HepG2 (cell line): ENCODE measurements around the gene TRNT1. TPM values are rescaled to one million over a fixed set of nuclear protein-coding genes. Genes with fewer than 3 reads are reported as not detected.

Experiments
- AFF4 ChIP-seq: sonication (generic); formaldehyde crosslinking; IDR thresholded peaks from 2 replicates; pipeline ENCODE4 v1.4.0; 2020; ENCODE audit warnings: missing genetic modification reagents
- HES4 ChIP-seq: sonication (generic); formaldehyde crosslinking; IDR thresholded peaks from 2 replicates; pipeline ENCODE4 v1.9.0; 2021; ENCODE audit warnings: mild to moderate bottlenecking, missing genetic modification reagents, borderline replicate concordance
- HMG20B ChIP-seq: conservative IDR thresholded peaks from 2 replicates; pipeline ENCODE4 v1.6.1; 2016; ENCODE audit warnings: missing genetic modification reagents, missing compliant biosample characterization
- HOXD1 ChIP-seq: sonication (generic); formaldehyde crosslinking; IDR thresholded peaks from 2 replicates; pipeline ENCODE4 v1.5.0; 2020; ENCODE audit warnings: missing genetic modification reagents
- NR3C1 ChIP-seq: sonication (generic); formaldehyde crosslinking; IDR thresholded peaks from 2 replicates; pipeline ENCODE4 v1.4.0; 2020; ENCODE audit warnings: missing genetic modification reagents
- RFX1 ChIP-seq: fragments of 450-650 bp; IDR thresholded peaks from 2 replicates; pipeline ENCODE4 v1.6.1; 2017
- SETDB1 ChIP-seq: sonication (generic); formaldehyde crosslinking; IDR thresholded peaks from 2 replicates; pipeline ENCODE4 v1.5.1; 2020; ENCODE audit warnings: missing genetic modification reagents, mild to moderate bottlenecking, borderline replicate concordance
- SMARCC2 ChIP-seq: fragments of 450-650 bp; IDR thresholded peaks from 2 replicates; pipeline ENCODE4 v1.6.1; 2017; ENCODE audit warnings: antibody characterized with exemption, mild to moderate bottlenecking
- TCF7L2 ChIP-seq: IDR thresholded peaks from 2 replicates; pipeline ENCODE4 v1.6.1; 2011; ENCODE audit warnings: mild to moderate bottlenecking, low read depth, low read length, moderate library complexity
- ZFP90 ChIP-seq: sonication (generic); formaldehyde crosslinking; IDR thresholded peaks from 2 replicates; pipeline ENCODE4 v1.8.0; 2022; ENCODE audit warnings: missing genetic modification reagents, mild to moderate bottlenecking, inconsistent platforms, borderline replicate concordance
- ZNF24 ChIP-seq: fragments of 450-650 bp; IDR thresholded peaks from 2 replicates; pipeline ENCODE4 v1.6.1; 2017; ENCODE audit warnings: antibody characterized with exemption, mild to moderate bottlenecking
- ZNF354B ChIP-seq: sonication (generic); formaldehyde crosslinking; IDR thresholded peaks from 2 replicates; pipeline ENCODE4 v1.8.0; 2022; ENCODE audit warnings: mild to moderate bottlenecking, missing genetic modification reagents
- ZNF414 ChIP-seq: sonication (generic); formaldehyde crosslinking; IDR thresholded peaks from 2 replicates; pipeline ENCODE4 v1.5.0; 2020; ENCODE audit warnings: missing genetic modification reagents
- ZNF44 ChIP-seq: sonication (generic); formaldehyde crosslinking; IDR thresholded peaks from 2 replicates; pipeline ENCODE4 v1.5.1; 2020; ENCODE audit warnings: mild to moderate bottlenecking, missing genetic modification reagents
- ZNF513 ChIP-seq: sonication (generic); formaldehyde crosslinking; conservative IDR thresholded peaks from 2 replicates; pipeline ENCODE4 v1.5.0; 2020; ENCODE audit warnings: missing genetic modification reagents
- ZNF776 ChIP-seq: sonication (generic); formaldehyde crosslinking; IDR thresholded peaks from 2 replicates; pipeline ENCODE4 v1.4.0; 2020; ENCODE audit warnings: mild to moderate bottlenecking, missing genetic modification reagents
- polyA plus RNA-seq, 8 experiments: library from polyadenylated mRNA; depleted of rRNA in 3 of 8; stranded (reverse) in 7 of 8; unstranded in 1 of 8; fragments of >200 nt; fragmentation: Illumina TruSeq in 4 of 8; extraction: Trizol in 4 of 8; gene quantifications; 2 replicates each; pipeline versions ENCODE4 v1.2.1 to v1.2.3, GENCODE V29; 2011 to 2016; ENCODE audit warnings: low read depth in 4 of 8, missing spikeins in 1 of 8, mixed read lengths in 1 of 8; ENCODE audit not compliant: insufficient read depth in 1 of 8
- total RNA-seq, 5 experiments: library from RNA; depleted of rRNA; stranded (reverse); fragments of >200 nt; fragmentation: Illumina TruSeq; extraction: Trizol; gene quantifications; 2 replicates each; pipeline ENCODE4 v1.2.3, GENCODE V29; 2016; ENCODE audit warnings: low read depth in 1 of 5
- TF ChIP-seq, protein P1 (sequence below): sonication (generic); formaldehyde crosslinking; IDR thresholded peaks from 2 replicates; pipeline ENCODE4 v1.5.1; 2020; ENCODE audit warnings: mild to moderate bottlenecking, moderate library complexity, missing genetic modification reagents
- TF ChIP-seq, protein P2 (sequence below): IDR thresholded peaks from 2 replicates; pipeline ENCODE4 v1.6.1; 2016; ENCODE audit warnings: missing compliant biosample characterization, missing genetic modification reagents, borderline replicate concordance

TRNT1 gene
- total and polyA plus RNA-seq, 2 of the 13 experiments (the other 11 are each of a cell fraction or from before 2014, with no cell fraction given), result 9.4 to 27.7 TPM

DNA sequence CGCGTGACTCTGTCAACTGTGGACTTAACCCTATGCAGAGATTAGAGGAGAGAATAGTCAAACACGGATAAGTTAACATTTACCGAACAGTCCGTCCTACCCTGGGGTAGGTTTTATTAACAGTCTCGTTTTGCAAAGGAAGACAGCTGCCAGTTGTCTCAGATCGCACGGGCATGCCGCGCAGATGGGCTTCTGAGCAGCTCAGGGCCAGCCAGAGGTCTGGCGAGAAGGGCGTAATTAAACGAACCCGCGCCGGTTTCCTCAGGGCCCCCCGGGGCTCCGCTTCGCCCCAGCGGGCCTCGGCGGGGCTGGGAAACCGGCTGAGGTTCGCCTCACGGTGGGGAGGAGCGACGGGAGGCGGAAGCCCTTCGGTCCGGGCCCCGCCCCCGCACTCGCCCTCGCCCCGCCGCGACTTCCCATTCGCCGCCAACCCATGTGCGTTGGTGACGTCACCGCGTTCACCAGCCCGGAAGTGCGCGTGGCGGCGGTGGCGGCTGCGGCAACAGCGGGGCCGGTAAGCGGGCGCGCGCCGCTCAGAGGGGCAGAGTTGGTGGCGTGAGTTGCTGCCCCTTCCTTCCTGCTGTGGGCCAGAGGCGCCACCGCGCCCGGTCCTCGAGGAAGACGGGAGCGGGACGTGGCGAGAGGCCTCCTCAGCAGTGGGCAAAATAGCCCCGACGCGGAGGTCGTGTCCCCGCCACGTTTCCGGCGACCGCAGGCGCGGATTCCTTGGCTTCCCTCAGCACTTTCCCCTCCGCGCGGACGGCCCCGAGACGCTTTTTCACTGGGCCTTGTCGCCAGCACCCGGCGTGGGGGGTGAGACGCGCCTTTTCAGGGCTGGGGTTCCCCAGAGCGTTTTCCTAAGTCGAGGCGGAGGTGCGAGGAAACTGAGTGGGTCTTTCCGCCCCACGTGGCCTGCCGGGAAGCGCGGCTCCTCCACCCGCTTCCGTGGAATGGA, at the start of gene TRNT1 (continued):
- TF ChIP-seq HES4 (peak; percentile 94), ZNF513 (CRISPR knock-in tag) (no peak), SETDB1 (CRISPR knock-in tag) (no peak), SMARCC2 (no peak), HMG20B (CRISPR knock-in tag) (no peak), NR3C1 (CRISPR knock-in tag) (no peak), TCF7L2 (no peak), ZNF414 (CRISPR knock-in tag) (peak; percentile 71), ZNF776 (CRISPR knock-in tag) (peak; percentile 28; the same call in 1 of the 2 replicates), AFF4 (no peak; the same call in 1 of the 2 replicates), ZNF44 (CRISPR knock-in tag) (0 out of 2 replicates have a peak, but pooled peaks have one; percentile 76), ZNF24 (no peak), RFX1 (no peak), HOXD1 (CRISPR knock-in tag) (peak; percentile 60), ZNF354B (0 out of 2 replicates have a peak, but pooled peaks have one; percentile 38), ZFP90 (CRISPR knock-in tag) (peak; percentile 97)
- TF ChIP-seq, protein P1, sequence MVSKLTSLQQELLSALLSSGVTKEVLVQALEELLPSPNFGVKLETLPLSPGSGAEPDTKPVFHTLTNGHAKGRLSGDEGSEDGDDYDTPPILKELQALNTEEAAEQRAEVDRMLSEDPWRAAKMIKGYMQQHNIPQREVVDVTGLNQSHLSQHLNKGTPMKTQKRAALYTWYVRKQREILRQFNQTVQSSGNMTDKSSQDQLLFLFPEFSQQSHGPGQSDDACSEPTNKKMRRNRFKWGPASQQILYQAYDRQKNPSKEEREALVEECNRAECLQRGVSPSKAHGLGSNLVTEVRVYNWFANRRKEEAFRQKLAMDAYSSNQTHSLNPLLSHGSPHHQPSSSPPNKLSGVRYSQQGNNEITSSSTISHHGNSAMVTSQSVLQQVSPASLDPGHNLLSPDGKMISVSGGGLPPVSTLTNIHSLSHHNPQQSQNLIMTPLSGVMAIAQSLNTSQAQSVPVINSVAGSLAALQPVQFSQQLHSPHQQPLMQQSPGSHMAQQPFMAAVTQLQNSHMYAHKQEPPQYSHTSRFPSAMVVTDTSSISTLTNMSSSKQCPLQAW (CRISPR knock-in tag), result peak; percentile 75
- TF ChIP-seq, protein P2, sequence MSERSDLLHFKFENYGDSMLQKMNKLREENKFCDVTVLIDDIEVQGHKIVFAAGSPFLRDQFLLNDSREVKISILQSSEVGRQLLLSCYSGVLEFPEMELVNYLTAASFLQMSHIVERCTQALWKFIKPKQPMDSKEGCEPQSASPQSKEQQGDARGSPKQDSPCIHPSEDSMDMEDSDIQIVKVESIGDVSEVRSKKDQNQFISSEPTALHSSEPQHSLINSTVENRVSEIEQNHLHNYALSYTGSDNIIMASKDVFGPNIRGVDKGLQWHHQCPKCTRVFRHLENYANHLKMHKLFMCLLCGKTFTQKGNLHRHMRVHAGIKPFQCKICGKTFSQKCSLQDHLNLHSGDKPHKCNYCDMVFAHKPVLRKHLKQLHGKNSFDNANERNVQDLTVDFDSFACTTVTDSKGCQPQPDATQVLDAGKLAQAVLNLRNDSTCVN (CRISPR knock-in tag), result no peak
